ENCODE data around the gene CRBN. TPM values are rescaled to one million over a fixed set of nuclear protein-coding genes. Genes with fewer than 3 reads are reported as not detected.

The CRBN gene
- total and polyA plus RNA-seq, 2 donors (not counting 3 experiments of a cell fraction or from before 2014, with no cell fraction given): 25.2 to 36.1 TPM

DNA sequence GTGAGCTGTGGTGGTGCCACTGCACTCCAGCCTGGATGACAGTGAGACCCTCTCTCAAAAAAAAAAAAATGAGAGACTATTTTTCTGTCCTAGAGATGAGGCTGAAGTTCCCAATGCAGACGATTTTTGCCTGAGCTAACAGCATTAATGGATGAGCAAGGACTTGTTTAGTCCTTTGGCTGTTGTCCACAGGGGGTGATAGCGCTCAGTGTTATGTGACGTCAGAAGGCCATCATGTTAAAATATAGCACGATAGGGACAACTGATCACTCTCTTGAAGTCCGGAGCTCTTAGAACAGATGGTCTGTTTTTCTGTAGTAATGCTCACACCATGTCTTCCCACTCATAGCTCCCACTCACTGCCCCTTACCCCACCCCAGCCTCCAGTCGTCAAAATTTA, 46.0 kb downstream of the CRBN start:
- H3K27me3 ChIP-seq (ENCODE audit: control insufficient read depth in 2 of 2, insufficient read depth in 2 of 2, low read length in 2 of 2): no peaks in the 10 kb centered on the region
- H2AFZ ChIP-seq (ENCODE audit: low read depth, low read length): no peak overlapping the region
- H3K4me3 ChIP-seq (replicated peaks in 1 of 3; ENCODE audit: insufficient read depth in 1 of 3, low read depth in 1 of 3, low read length in 3 of 3): no peak overlapping the region
- DNase-seq (ENCODE audit: low read depth, low spot score) (no peak), FAIRE-seq (no peak)
- H4K20me1 ChIP-seq (replicated peaks; ENCODE audit: control insufficient read depth, extremely low read depth, insufficient read depth, low read length): no peaks in the 10 kb centered on the region
- H3K9me3 ChIP-seq (replicated peaks; ENCODE audit: control insufficient read depth, insufficient read depth, low read length): no peaks in the 10 kb centered on the region
- ChIA-PET POLR2A (no interaction called here), CTCF (interaction anchor here (0.9 to 1.5 kb wide), 4 partner anchors 9 to 40 kb away, joined by 3 to 4 read pairs (median 3); no protein-coding TSS in a partner anchor)
- dilution Hi-C loops (cut with MboI; ENCODE audit: extremely low pct_ligation_motif_present, low sequenced_read_pairs) (no loop called here), intact Hi-C loops (cut with micrococcal nuclease) (no loop called here)
- TF ChIP-seq MYC (IDR thresholded peaks at IDR 0.05; ENCODE audit: low read depth, low read length) (no peak), POLR2AphosphoS5 (IDR thresholded peaks at IDR 0.05; ENCODE audit: insufficient read depth, low read depth, low read length) (no peak), FOS (IDR thresholded peaks at IDR 0.05; ENCODE audit: borderline replicate concordance, insufficient read depth, low read length) (no peak), GATA2 (IDR thresholded peaks at IDR 0.05; ENCODE audit: insufficient read depth, insufficient read length, low read depth, low read length) (no peak), JUN (IDR thresholded peaks at IDR 0.05; ENCODE audit: borderline replicate concordance, insufficient read depth, insufficient read length, low read depth) (no peak), POLR2A (IDR thresholded peaks at IDR 0.05; ENCODE audit: low read depth, low read length) (no peak), EZH2 (IDR thresholded peaks at IDR 0.05; ENCODE audit: borderline replicate concordance, low read depth, low read length, severe bottlenecking) (no peak)
- TF ChIP-seq, protein P1, sequence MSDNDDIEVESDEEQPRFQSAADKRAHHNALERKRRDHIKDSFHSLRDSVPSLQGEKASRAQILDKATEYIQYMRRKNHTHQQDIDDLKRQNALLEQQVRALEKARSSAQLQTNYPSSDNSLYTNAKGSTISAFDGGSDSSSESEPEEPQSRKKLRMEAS (IDR thresholded peaks at IDR 0.05; ENCODE audit: insufficient read depth, insufficient read length): no peak
- TF ChIP-seq, protein P2, sequence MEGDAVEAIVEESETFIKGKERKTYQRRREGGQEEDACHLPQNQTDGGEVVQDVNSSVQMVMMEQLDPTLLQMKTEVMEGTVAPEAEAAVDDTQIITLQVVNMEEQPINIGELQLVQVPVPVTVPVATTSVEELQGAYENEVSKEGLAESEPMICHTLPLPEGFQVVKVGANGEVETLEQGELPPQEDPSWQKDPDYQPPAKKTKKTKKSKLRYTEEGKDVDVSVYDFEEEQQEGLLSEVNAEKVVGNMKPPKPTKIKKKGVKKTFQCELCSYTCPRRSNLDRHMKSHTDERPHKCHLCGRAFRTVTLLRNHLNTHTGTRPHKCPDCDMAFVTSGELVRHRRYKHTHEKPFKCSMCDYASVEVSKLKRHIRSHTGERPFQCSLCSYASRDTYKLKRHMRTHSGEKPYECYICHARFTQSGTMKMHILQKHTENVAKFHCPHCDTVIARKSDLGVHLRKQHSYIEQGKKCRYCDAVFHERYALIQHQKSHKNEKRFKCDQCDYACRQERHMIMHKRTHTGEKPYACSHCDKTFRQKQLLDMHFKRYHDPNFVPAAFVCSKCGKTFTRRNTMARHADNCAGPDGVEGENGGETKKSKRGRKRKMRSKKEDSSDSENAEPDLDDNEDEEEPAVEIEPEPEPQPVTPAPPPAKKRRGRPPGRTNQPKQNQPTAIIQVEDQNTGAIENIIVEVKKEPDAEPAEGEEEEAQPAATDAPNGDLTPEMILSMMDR (IDR thresholded peaks at IDR 0.05; ENCODE audit: extremely low read depth in 1 of 2, insufficient read depth in 1 of 2, low read depth in 1 of 2, low read length in 2 of 2): no peak
- no peak overlapping the region for H3K27ac ChIP-seq (ENCODE audit: insufficient read depth, low read depth, low read length)
- no TSS peak for BruUV-seq (replicated peaks)
- no peak overlapping the region for H3K4me2 ChIP-seq (ENCODE audit: insufficient read depth, low read length)
- no peaks in the 10 kb centered on the region for H3K4me1 ChIP-seq (ENCODE audit: control insufficient read depth, extremely low read depth, insufficient read depth, low read length)
- peaks cover 48% of the 10 kb centered on the region for H3K79me2 ChIP-seq (ENCODE audit: control insufficient read depth, insufficient read depth, low read length)
- H3K9me1 ChIP-seq (replicated peaks; ENCODE audit: control insufficient read depth, extremely low read depth, insufficient read depth, low read length): no peaks in the 10 kb centered on the region
- H3K36me3 ChIP-seq (ENCODE audit: control insufficient read depth in 2 of 2, extremely low read depth in 1 of 2, insufficient read depth in 2 of 2, low read length in 2 of 2): peaks cover 3 to 4% of the 10 kb centered on the region in 2 experiments
- no peak overlapping the region for H3K9ac ChIP-seq (replicated peaks; ENCODE audit: extremely low read depth, insufficient read depth, low read length)
